Astrocyte of the spinal cord (primary cell): Measurements from ENCODE around the gene EIF3J.
A peak's percentile ranks its signal among the peaks of the same experiment; 100 is the strongest.

ENCODE experiments used
- DNase-seq: peaks from one replicate; pipeline ENCODE4 v3.0.0; 2011; ENCODE audit warnings: low read depth, low spot score
- H3K4me3 ChIP-seq: 2 replicates; pipeline ENCODE4 v1.5.1; 2011; ENCODE audit warnings: low read depth, mild to moderate bottlenecking, low read length, moderate library complexity
- CTCF ChIP-seq: IDR thresholded peaks from 2 replicates; pipeline ENCODE4 v1.5.1; 2012; ENCODE audit warnings: low read depth, mild to moderate bottlenecking, low read length, inconsistent platforms
- in situ Hi-C: cut with HindIII; loops from 2 replicates; pipeline ENCODE4 v1.10.0; 2017; ENCODE audit warnings: low sequenced_read_pairs

Gene EIF3J

GRCh38 chr15:44588541-44588940, 51.6 kb downstream of the EIF3J start:
- DNase-seq: no peak
- in situ Hi-C loops: no loop called here
- H3K4me3 ChIP-seq: no peak overlapping the region
- TF ChIP-seq CTCF: no peak

- no peak for TF ChIP-seq CTCF
- no peak overlapping the region for H3K4me3 ChIP-seq
- in situ Hi-C loops: no loop called here
- no peak for DNase-seq
These were observed 54.4 kb downstream of the EIF3J start for GRCh38 chr15:44591326-44591725.

- TF ChIP-seq CTCF: peak; percentile 63
- H3K4me3 ChIP-seq: no peak overlapping the region
- in situ Hi-C loops: no loop called here
- peak; percentile 28 for DNase-seq
These were observed 56.2 kb downstream of the EIF3J start for GRCh38 chr15:44593042-44593736.

GRCh38 chr15:44595246-44595645, 58.3 kb downstream of the EIF3J start:
- TF ChIP-seq CTCF: no peak
- in situ Hi-C loops: no loop called here
- no peak overlapping the region for H3K4me3 ChIP-seq
- DNase-seq: no peak

GRCh38 chr15:44595656-44596510, 58.9 kb downstream of the EIF3J start:
- in situ Hi-C loops: no loop called here
- TF ChIP-seq CTCF: no peak

GRCh38 chr15:44596511-44597010, 59.6 kb downstream of the EIF3J start:
- TF ChIP-seq CTCF: no peak
- no peak for DNase-seq

More at GRCh38 chr15:44595656-44596510, 58.9 kb downstream of the EIF3J start:
- no peak overlapping the region for H3K4me3 ChIP-seq
- no peak for DNase-seq

More at GRCh38 chr15:44596511-44597010, 59.6 kb downstream of the EIF3J start:
- no peak overlapping the region for H3K4me3 ChIP-seq
- in situ Hi-C loops: no loop called here
